Right lobe of liver (tissue), 4 donors: ENCODE results near the gene ELAPOR1.

Experiments used
- POLR2A ChIP-seq: fragments of 450-650 bp; IDR thresholded peaks from one replicate; pipeline ENCODE4 v1.6.1; 2017; ENCODE audit warnings: antibody characterized with exemption, mild to moderate bottlenecking
- TF ChIP-seq, protein P1 (sequence below), 4 donors: fragments of 200-600 bp in 3 of 4; fragments of 450-650 bp in 1 of 4; IDR thresholded peaks; one replicate each; pipeline versions ENCODE4 v1.5.1 to v1.8.0; 2016 to 2022; ENCODE audit warnings: antibody characterized with exemption in 4 of 4, mild to moderate bottlenecking in 2 of 4
- donor health status: DM: no; HTN: no; CAD: no.
- donor health status: DM: no; HTN: no; CAD: no.
- donor health status: DM: no; HTN: yes; CAD: no.

DNA sequence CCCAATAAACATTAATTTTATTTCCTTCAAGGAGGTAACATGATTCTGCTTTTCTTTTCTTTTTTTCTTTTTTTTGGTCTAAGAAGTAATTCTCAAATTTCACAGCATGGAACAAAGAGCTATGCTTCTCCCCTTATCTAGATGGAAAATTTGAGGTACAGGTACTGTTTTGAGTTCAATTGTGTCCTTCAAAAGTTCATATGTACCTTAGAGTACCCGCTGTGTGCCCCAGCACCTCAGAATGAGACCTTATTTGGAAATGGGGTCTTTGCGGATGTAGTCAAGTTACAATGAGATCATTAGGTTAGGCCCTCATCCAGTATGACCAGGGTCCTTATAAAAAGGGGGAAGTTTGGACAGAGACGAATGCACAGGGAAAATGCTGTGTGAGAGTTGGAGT lies 22.0 kb downstream of the ELAPOR1 start:
- TF ChIP-seq, protein P1, sequence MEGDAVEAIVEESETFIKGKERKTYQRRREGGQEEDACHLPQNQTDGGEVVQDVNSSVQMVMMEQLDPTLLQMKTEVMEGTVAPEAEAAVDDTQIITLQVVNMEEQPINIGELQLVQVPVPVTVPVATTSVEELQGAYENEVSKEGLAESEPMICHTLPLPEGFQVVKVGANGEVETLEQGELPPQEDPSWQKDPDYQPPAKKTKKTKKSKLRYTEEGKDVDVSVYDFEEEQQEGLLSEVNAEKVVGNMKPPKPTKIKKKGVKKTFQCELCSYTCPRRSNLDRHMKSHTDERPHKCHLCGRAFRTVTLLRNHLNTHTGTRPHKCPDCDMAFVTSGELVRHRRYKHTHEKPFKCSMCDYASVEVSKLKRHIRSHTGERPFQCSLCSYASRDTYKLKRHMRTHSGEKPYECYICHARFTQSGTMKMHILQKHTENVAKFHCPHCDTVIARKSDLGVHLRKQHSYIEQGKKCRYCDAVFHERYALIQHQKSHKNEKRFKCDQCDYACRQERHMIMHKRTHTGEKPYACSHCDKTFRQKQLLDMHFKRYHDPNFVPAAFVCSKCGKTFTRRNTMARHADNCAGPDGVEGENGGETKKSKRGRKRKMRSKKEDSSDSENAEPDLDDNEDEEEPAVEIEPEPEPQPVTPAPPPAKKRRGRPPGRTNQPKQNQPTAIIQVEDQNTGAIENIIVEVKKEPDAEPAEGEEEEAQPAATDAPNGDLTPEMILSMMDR (IDR thresholded peaks at IDR 0.05): no peak
- TF ChIP-seq POLR2A: no peak
